GM23248 (cell line): ENCODE measurements around the gene SULT1C3.

Source experiments
- EZH2 ChIP-seq: fragments of 200-600 bp; sonication (generic); IDR thresholded peaks from 2 replicates; pipeline ENCODE4 v1.6.1; 2018; ENCODE audit warnings: antibody characterized with exemption, mild to moderate bottlenecking; ENCODE audit not compliant: insufficient read depth, poor library complexity, severe bottlenecking
- EZH2phosphoT487 ChIP-seq: fragments of 200-600 bp; sonication (generic); IDR thresholded peaks from 2 replicates; pipeline ENCODE4 v1.6.1; 2018; ENCODE audit warnings: antibody characterized with exemption, moderate library complexity, mild to moderate bottlenecking, low read depth; ENCODE audit not compliant: insufficient read depth

DNA sequence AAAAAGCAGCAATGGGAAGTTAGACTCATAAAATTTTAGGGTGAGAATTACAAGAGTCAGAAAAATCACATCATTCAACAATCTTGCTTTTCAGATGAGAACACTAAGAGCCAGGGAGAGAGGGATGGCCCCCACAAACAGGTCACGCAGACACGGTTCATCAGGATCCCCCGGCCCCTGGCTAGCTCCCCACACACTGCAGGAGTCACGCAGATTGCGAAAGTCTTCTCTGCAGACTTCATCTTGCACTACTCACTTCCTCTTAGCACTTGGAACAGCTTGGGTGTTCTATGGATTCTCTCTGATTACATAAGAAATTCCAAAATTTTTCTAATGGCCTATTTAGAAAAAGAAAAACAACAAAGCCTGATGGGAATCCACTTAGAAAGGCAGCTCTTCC, 27.3 kb downstream of the SULT1C3 start:
- TF ChIP-seq EZH2phosphoT487 (no peak), EZH2 (no peak)
